Measurements from ENCODE around the gene ATF3. TPM values are rescaled to one million over a fixed set of nuclear protein-coding genes. Genes with fewer than 3 reads are reported as not detected.
A peak's percentile ranks its signal among the peaks of the same experiment; 100 is the strongest.

ATF3 gene
- total and polyA plus RNA-seq, 2 of the 4 experiments (the other 2 are of a cell fraction): 9.9 to 12.3 TPM

DNA sequence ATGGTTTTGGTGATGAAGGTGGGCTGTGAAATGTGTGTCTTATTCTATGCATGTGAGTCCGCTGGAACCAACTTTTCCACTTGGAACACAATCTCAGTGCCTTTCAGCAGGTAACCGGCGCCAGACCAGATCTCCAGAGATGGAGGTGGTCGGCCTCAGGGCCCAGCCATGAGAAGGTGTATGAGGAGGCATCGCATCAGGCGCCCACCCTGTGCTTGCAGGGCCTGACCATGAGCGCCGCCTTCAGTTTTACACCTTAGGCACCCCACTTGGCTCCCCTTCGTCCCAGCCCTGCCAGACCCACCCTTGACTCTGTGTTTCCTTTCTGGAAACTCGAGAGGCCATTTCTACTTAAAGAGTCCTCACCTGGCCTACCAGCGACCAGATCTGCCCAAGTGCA, 48.6 kb upstream of the ATF3 start (continued):
- TF ChIP-seq, protein P1, sequence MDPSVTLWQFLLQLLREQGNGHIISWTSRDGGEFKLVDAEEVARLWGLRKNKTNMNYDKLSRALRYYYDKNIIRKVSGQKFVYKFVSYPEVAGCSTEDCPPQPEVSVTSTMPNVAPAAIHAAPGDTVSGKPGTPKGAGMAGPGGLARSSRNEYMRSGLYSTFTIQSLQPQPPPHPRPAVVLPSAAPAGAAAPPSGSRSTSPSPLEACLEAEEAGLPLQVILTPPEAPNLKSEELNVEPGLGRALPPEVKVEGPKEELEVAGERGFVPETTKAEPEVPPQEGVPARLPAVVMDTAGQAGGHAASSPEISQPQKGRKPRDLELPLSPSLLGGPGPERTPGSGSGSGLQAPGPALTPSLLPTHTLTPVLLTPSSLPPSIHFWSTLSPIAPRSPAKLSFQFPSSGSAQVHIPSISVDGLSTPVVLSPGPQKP (IDR thresholded peaks at IDR 0.05; ENCODE audit: borderline replicate concordance, low read depth, low read length): no peak
- no peak for TF ChIP-seq BHLHE40 (IDR thresholded peaks at IDR 0.05; ENCODE audit: low read depth, low read length)

DNA sequence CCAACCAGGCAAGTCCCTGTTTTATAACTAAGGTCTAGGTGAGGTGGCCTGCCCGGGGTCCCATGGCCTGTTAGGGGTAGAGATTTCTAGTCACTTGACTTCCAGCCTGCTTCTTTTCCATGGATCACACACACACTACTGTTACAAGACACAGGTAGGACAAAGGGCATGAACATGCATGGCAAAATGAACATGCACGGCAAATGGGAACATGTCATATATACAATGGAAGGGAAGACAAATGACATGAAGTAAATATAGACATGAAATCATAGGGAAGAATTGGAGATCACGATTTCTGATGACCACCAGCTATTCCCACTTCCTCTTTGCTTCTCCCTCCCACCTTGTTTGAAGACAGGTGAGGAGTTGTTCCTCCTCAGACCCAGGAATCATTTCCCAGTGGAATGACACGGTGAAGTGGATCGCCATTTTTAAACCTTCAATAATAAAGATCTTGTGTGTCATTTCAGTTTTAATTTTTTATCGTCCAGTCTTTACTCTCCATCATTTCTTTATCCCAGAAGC, 47.6 kb upstream of the ATF3 start:
- Histone ChIP-seq H4K91ac (ENCODE audit: insufficient read depth, low read depth, low read length) (peak overlapping the region; percentile 76), H3K4me3 (ENCODE audit: insufficient read depth, low read depth, low read length) (no peak overlapping the region), H3K4me1 (ENCODE audit: control insufficient read depth, insufficient read depth, low read length) (peaks cover 9% of the 10 kb centered on the region), H3K27ac (ENCODE audit: insufficient read depth, low read length) (0 out of 2 replicates have a peak overlapping the region, but pooled peaks have one; percentile 41), H3K9me3 (ENCODE audit: control insufficient read depth, insufficient read depth, low read length) (no peaks in the 10 kb centered on the region; the same call in 1 of the 2 replicates), H2AFZ (replicated peaks; ENCODE audit: low read length, poor library complexity) (no peak overlapping the region), H3K14ac (replicated peaks; ENCODE audit: low read depth, low read length) (peak overlapping the region; percentile 70; the same call in 1 of the 2 replicates), H3K27me3 (ENCODE audit: control insufficient read depth, insufficient read depth, low read length) (no peaks in the 10 kb centered on the region), H2AK9ac (replicated peaks; ENCODE audit: low read depth, low read length, poor library complexity) (no peak overlapping the region), H3K9ac (ENCODE audit: low read depth, low read length) (no peak overlapping the region), H4K20me1 (ENCODE audit: insufficient read depth, low read length) (no peaks in the 10 kb centered on the region), H2BK120ac (ENCODE audit: low read depth, low read length) (peak overlapping the region; percentile 92), H4K5ac (ENCODE audit: low read depth, low read length) (0 out of 2 replicates have a peak overlapping the region, but pooled peaks have one; percentile 31), H3K36me3 (ENCODE audit: control insufficient read depth, insufficient read depth, low read length) (no peaks in the 10 kb centered on the region), H2BK15ac (ENCODE audit: low read depth, low read length) (peak overlapping the region; percentile 89; the same call in 2 of the 3 replicates), H2AK5ac (ENCODE audit: low read depth, low read length) (peak overlapping the region; percentile 96), H3K23ac (ENCODE audit: low read depth, low read length) (peak overlapping the region; percentile 29; the same call in 1 of the 2 replicates), H3K79me1 (ENCODE audit: low read depth in 1 of 2, low read length in 2 of 2) (peaks cover 0 to 7% of the 10 kb centered on the region in 2 experiments; a peak in 1 of 4 replicates), H3K4me2 (ENCODE audit: low read depth, low read length) (no peak overlapping the region), H3K18ac (ENCODE audit: low read depth, low read length) (peak overlapping the region; percentile 50), H3K56ac (ENCODE audit: extremely low read depth, insufficient read depth, low read length) (no peak overlapping the region), H2BK20ac (ENCODE audit: low read depth, low read length) (peak overlapping the region; percentile 79; the same call in 1 of the 2 replicates), H2BK5ac (ENCODE audit: low read depth, low read length, poor library complexity, severe bottlenecking) (peak overlapping the region; percentile 69), H3K4ac (ENCODE audit: low read depth, low read length) (peak overlapping the region; percentile 80), H4K8ac (ENCODE audit: low read depth in 2 of 2, low read length in 2 of 2) (peak overlapping the region in 1 of 2 experiments; percentile 68; a peak in 2 of 4 replicates), H3K9me1 (ENCODE audit: insufficient read depth, low read length) (peaks cover 9% of the 10 kb centered on the region)
- intact Hi-C loops (cut with micrococcal nuclease): loop anchor here (2.0 kb wide), 1 partner anchor 48 kb away; the partner anchor contains the start of gene ATF3
- DNase-seq: no peak
- no TSS peak for BruUV-seq (replicated peaks)
- no CpG with 5 or more reads among the region's 6 CpGs for WGBS, 2 experiments (ENCODE audit: extremely low coverage in 2 of 2, insufficient read length in 1 of 2)
- ChIA-PET CTCF (interaction anchor here (1.2 kb wide), 1 partner anchor 137 kb away, joined by 5 read pairs; no protein-coding TSS in a partner anchor), POLR2A (ENCODE audit: unreplicated experiment) (no interaction called here)
- dilution Hi-C loops (cut with HindIII; ENCODE audit: low sequenced_read_pairs, unreplicated experiment): no loop called here
- in situ Hi-C loops (cut with MboI; ENCODE audit: low sequenced_read_pairs): no loop called here
- no peak for ATAC-seq (ENCODE audit: low read depth)
- no peak for TF ChIP-seq POLR2A (IDR thresholded peaks at IDR 0.05; ENCODE audit: low read depth, low read length)
- no peak for TF ChIP-seq MAFK (IDR thresholded peaks at IDR 0.05; ENCODE audit: low read depth, low read length)
- TF ChIP-seq, protein P2, sequence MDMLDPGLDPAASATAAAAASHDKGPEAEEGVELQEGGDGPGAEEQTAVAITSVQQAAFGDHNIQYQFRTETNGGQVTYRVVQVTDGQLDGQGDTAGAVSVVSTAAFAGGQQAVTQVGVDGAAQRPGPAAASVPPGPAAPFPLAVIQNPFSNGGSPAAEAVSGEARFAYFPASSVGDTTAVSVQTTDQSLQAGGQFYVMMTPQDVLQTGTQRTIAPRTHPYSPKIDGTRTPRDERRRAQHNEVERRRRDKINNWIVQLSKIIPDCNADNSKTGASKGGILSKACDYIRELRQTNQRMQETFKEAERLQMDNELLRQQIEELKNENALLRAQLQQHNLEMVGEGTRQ (IDR thresholded peaks at IDR 0.05; ENCODE audit: low read depth, low read length): no peak
- TF ChIP-seq RFX5 (IDR thresholded peaks at IDR 0.05; ENCODE audit: low read depth, low read length): no peak
- no peak for TF ChIP-seq MXI1 (IDR thresholded peaks at IDR 0.05; ENCODE audit: borderline replicate concordance, low read depth, low read length)
- TF ChIP-seq BHLHE40 (IDR thresholded peaks at IDR 0.05; ENCODE audit: low read depth, low read length): no peak
- no peak for TF ChIP-seq CEBPB (IDR thresholded peaks at IDR 0.05; ENCODE audit: low read depth, low read length)
- TF ChIP-seq, protein P3, sequence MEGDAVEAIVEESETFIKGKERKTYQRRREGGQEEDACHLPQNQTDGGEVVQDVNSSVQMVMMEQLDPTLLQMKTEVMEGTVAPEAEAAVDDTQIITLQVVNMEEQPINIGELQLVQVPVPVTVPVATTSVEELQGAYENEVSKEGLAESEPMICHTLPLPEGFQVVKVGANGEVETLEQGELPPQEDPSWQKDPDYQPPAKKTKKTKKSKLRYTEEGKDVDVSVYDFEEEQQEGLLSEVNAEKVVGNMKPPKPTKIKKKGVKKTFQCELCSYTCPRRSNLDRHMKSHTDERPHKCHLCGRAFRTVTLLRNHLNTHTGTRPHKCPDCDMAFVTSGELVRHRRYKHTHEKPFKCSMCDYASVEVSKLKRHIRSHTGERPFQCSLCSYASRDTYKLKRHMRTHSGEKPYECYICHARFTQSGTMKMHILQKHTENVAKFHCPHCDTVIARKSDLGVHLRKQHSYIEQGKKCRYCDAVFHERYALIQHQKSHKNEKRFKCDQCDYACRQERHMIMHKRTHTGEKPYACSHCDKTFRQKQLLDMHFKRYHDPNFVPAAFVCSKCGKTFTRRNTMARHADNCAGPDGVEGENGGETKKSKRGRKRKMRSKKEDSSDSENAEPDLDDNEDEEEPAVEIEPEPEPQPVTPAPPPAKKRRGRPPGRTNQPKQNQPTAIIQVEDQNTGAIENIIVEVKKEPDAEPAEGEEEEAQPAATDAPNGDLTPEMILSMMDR (conservative IDR thresholded peaks at IDR 0.05; ENCODE audit: low read depth, low read length): no peak
- TF ChIP-seq RAD21 (IDR thresholded peaks at IDR 0.05; ENCODE audit: low read length): no peak
- no peak for TF ChIP-seq MAZ (IDR thresholded peaks at IDR 0.05; ENCODE audit: borderline replicate concordance, low read depth, low read length)
- no peak for TF ChIP-seq FOS (IDR thresholded peaks at IDR 0.05; ENCODE audit: low read depth, low read length)
- TF ChIP-seq CHD1 (IDR thresholded peaks at IDR 0.05; ENCODE audit: low read depth, low read length): no peak
